H9 (cell line): ENCODE data around the gene RNF125. TPM values are rescaled to one million over a fixed set of nuclear protein-coding genes. Genes with fewer than 3 reads are reported as not detected.

Experiments used
- DNase-seq: peaks from one replicate; pipeline ENCODE4 v3.0.0-alpha.2; 2017
- H2AFZ ChIP-seq: one replicate; pipeline ENCODE4 v1.6.1; 2013; ENCODE audit warnings: mild to moderate bottlenecking, low read length, control low read depth, moderate library complexity
- H2AK5ac ChIP-seq: 2 replicates; pipeline ENCODE4 v1.6.1; 2013; ENCODE audit warnings: low read length, control low read depth, mixed read lengths; ENCODE audit not compliant: insufficient read length
- H2BK120ac ChIP-seq: one replicate; pipeline ENCODE4 v1.6.1; 2013; ENCODE audit warnings: low read depth, mild to moderate bottlenecking, low read length, control low read depth, inconsistent platforms; ENCODE audit not compliant: poor library complexity, severe bottlenecking
- H2BK12ac ChIP-seq: 2 replicates; pipeline ENCODE4 v1.6.1; 2013; ENCODE audit warnings: low read length, control low read depth, mixed read lengths, low read depth; ENCODE audit not compliant: insufficient read length
- H2BK15ac ChIP-seq: 2 replicates; pipeline ENCODE4 v1.6.1; 2013; ENCODE audit warnings: low read depth, low read length, control low read depth
- H2BK20ac ChIP-seq: one replicate; pipeline ENCODE4 v1.6.1; 2013; ENCODE audit warnings: low read depth, mild to moderate bottlenecking, low read length, control low read depth, inconsistent platforms; ENCODE audit not compliant: poor library complexity, severe bottlenecking
- H2BK5ac ChIP-seq: 2 replicates; pipeline ENCODE4 v1.6.1; 2013; ENCODE audit warnings: low read length, control low read depth, mixed read lengths; ENCODE audit not compliant: insufficient read length
- H3K14ac ChIP-seq: 2 replicates; pipeline ENCODE4 v1.6.1; 2013; ENCODE audit warnings: low read length, control low read depth; ENCODE audit not compliant: insufficient read depth
- H3K18ac ChIP-seq: 2 replicates; pipeline ENCODE4 v1.6.1; 2013; ENCODE audit warnings: low read depth, mild to moderate bottlenecking, mixed read lengths, low read length, control low read depth; ENCODE audit not compliant: insufficient read length
- H3K23ac ChIP-seq: 2 replicates; pipeline ENCODE4 v1.6.1; 2013; ENCODE audit warnings: low read length, control low read depth, mixed read lengths, low read depth; ENCODE audit not compliant: insufficient read length
- H3K23me2 ChIP-seq: 2 replicates; pipeline ENCODE4 v1.6.1; 2013; ENCODE audit warnings: low read depth, mild to moderate bottlenecking, mixed read lengths, low read length, control low read depth; ENCODE audit not compliant: insufficient read length, poor library complexity, severe bottlenecking
- H3K27ac ChIP-seq: 2 replicates; pipeline ENCODE4 v1.5.1; 2013; ENCODE audit warnings: low read length, control low read depth, mixed read lengths, low read depth; ENCODE audit not compliant: insufficient read length
- H3K27me3 ChIP-seq: 2 replicates; pipeline ENCODE4 v1.6.1; 2013; ENCODE audit warnings: low read length, control low read depth, inconsistent platforms; ENCODE audit not compliant: insufficient read depth
- H3K4ac ChIP-seq: 2 replicates; pipeline ENCODE4 v1.6.1; 2013; ENCODE audit warnings: low read depth, mild to moderate bottlenecking, control low read depth, inconsistent platforms, low read length, moderate library complexity
- H3K4me1 ChIP-seq: 2 replicates; pipeline ENCODE4 v1.6.1; 2013; ENCODE audit warnings: low read length, control low read depth, inconsistent platforms; ENCODE audit not compliant: insufficient read depth
- H3K4me2 ChIP-seq: 2 replicates; pipeline ENCODE4 v1.6.1; 2013; ENCODE audit warnings: low read length, control low read depth, mixed read lengths; ENCODE audit not compliant: insufficient read length, insufficient read depth
- H3K56ac ChIP-seq: 2 replicates; pipeline ENCODE4 v1.6.1; 2013; ENCODE audit warnings: low read depth, mild to moderate bottlenecking, mixed read lengths, low read length, control low read depth; ENCODE audit not compliant: insufficient read length
- H3K79me1 ChIP-seq: 2 replicates; pipeline ENCODE4 v1.6.1; 2013; ENCODE audit warnings: low read depth, mild to moderate bottlenecking, moderate library complexity, low read length, control low read depth, inconsistent platforms; ENCODE audit not compliant: insufficient read depth, poor library complexity, severe bottlenecking
- H3K79me2 ChIP-seq: 2 replicates; pipeline ENCODE4 v1.6.1; 2013; ENCODE audit warnings: low read length, control low read depth, inconsistent platforms; ENCODE audit not compliant: insufficient read depth
- H3K9ac ChIP-seq: 2 replicates; pipeline ENCODE4 v1.6.1; 2013; ENCODE audit warnings: low read length, control low read depth, mixed read lengths; ENCODE audit not compliant: insufficient read length; ENCODE audit errors: extremely low read depth
- H3K9me3 ChIP-seq: one replicate; pipeline ENCODE4 v1.6.1; 2013; ENCODE audit warnings: low read depth, low read length, inconsistent platforms; ENCODE audit not compliant: control insufficient read depth
- H3T11ph ChIP-seq: one replicate; pipeline ENCODE4 v1.6.1; 2013; ENCODE audit warnings: mild to moderate bottlenecking, low read length, control low read depth, inconsistent platforms
- H4K20me1 ChIP-seq: one replicate; pipeline ENCODE4 v1.6.1; 2013; ENCODE audit not compliant: control insufficient read depth, insufficient read length, insufficient read depth
- H4K5ac ChIP-seq: 2 replicates; pipeline ENCODE4 v1.6.1; 2013; ENCODE audit warnings: low read depth, mild to moderate bottlenecking, mixed read lengths, low read length, control low read depth; ENCODE audit not compliant: insufficient read length
- H4K8ac ChIP-seq: replicated peaks from 2 replicates; pipeline ENCODE4 v1.6.1; 2013; ENCODE audit warnings: low read length, control low read depth, mixed read lengths, low read depth; ENCODE audit not compliant: insufficient read length
- H4K91ac ChIP-seq: 2 replicates; pipeline ENCODE4 v1.6.1; 2013; ENCODE audit warnings: low read depth, mild to moderate bottlenecking, moderate library complexity, mixed read lengths, low read length, control low read depth; ENCODE audit not compliant: insufficient read length
- H3K27ac Mint-ChIP-seq, 3 experiments: 2 replicates in 2 of 3; 3 replicates in 1 of 3; pipeline ENCODE4 v1.8.0; 2020 to 2021; ENCODE audit warnings: mixed read lengths in 3 of 3, mild to moderate bottlenecking in 1 of 3, moderate library complexity in 1 of 3
- H3K27me3 Mint-ChIP-seq: 2 replicates; pipeline ENCODE4 v1.8.0; 2021; ENCODE audit warnings: low read depth, mild to moderate bottlenecking, moderate library complexity, mixed read lengths
- H3K36me3 Mint-ChIP-seq, 3 experiments: 2 replicates in 2 of 3; 3 replicates in 1 of 3; pipeline ENCODE4 v1.8.0; 2020 to 2021; ENCODE audit warnings: low read depth in 3 of 3, mixed read lengths in 3 of 3; ENCODE audit not compliant: insufficient read depth in 1 of 3
- H3K4me1 Mint-ChIP-seq, 2 experiments: 2 replicates each; pipeline ENCODE4 v1.8.0; 2020; ENCODE audit warnings: mixed read lengths in 2 of 2
- H3K4me3 Mint-ChIP-seq, 2 experiments: 2 replicates in 1 of 2; 3 replicates in 1 of 2; pipeline ENCODE4 v1.8.0; 2020 to 2021; ENCODE audit warnings: mild to moderate bottlenecking in 2 of 2, mixed read lengths in 2 of 2, moderate library complexity in 1 of 2
- H3K9me3 Mint-ChIP-seq, 2 experiments: 2 replicates in 1 of 2; 3 replicates in 1 of 2; pipeline ENCODE4 v1.8.0; 2020; ENCODE audit warnings: mild to moderate bottlenecking in 2 of 2, mixed read lengths in 2 of 2, moderate library complexity in 1 of 2
- CTCF ChIP-seq: fragments of 200-600 bp; sonication (generic); conservative IDR thresholded peaks from 3 replicates; pipeline ENCODE4 v1.8.0; 2021; ENCODE audit warnings: antibody characterized with exemption, mild to moderate bottlenecking
- WGBS: extraction: QIAGEN DNeasy Blood & Tissue Kit; methylation state at CpG from one replicate; pipeline ENCODE4 v1.1.7; 2013; ENCODE audit warnings: missing lambda C conversion rate, low lambda C conversion rate, mixed read lengths; ENCODE audit not compliant: insufficient read length; ENCODE audit errors: extremely low coverage; 5-methylcytosine and 5-hydroxymethylcytosine counted together
- total RNA-seq: library from RNA; stranded (reverse); gene quantifications from 2 replicates; pipeline ENCODE4 v1.2.1, GENCODE V29; 2021

RNF125 gene
- total RNA-seq, 1 experiment from 2014 or later, result 8.3 TPM

GRCh38 chr18:32011193-32011592 lies 7.4 kb upstream of the RNF125 start:
- DNase-seq, result no peak
- no peak overlapping the region for H3K56ac ChIP-seq
- no peak overlapping the region for H3K4me2 ChIP-seq
- H3K9ac ChIP-seq, result no peak overlapping the region
- H2AK5ac ChIP-seq, result no peak overlapping the region
- H3T11ph ChIP-seq, result no peak overlapping the region
- H3K18ac ChIP-seq, result no peak overlapping the region
- H4K8ac ChIP-seq, result no peak overlapping the region
- no peaks in the 10 kb centered on the region for H3K79me1 ChIP-seq
- H3K9me3 ChIP-seq, result no peaks in the 10 kb centered on the region
- no peak overlapping the region for H2BK12ac ChIP-seq
- H3K23me2 ChIP-seq, result no peaks in the 10 kb centered on the region
- no peaks in the 10 kb centered on the region for H3K79me2 ChIP-seq
- Mint-ChIP-seq H3K27ac (no peak overlapping the region), H3K9me3 (peaks cover 5% of the 10 kb centered on the region in 2 experiments; a peak in 2 of 5 replicates), H3K27me3 (peaks cover 3% of the 10 kb centered on the region; the same call in 1 of the 2 replicates), H3K4me3 (no peak overlapping the region), H3K4me1 (peaks cover 9 to 10% of the 10 kb centered on the region in 2 experiments), H3K36me3 (peaks cover 0 to 6% (median 3%) of the 10 kb centered on the region in 3 experiments; a peak in 3 of 7 replicates)
- H4K91ac ChIP-seq, result no peak overlapping the region
- H3K14ac ChIP-seq, result no peak overlapping the region
- H2BK120ac ChIP-seq, result no peak overlapping the region
- no peak overlapping the region for H2BK20ac ChIP-seq
- no peak overlapping the region for H3K23ac ChIP-seq
- no peak overlapping the region for H3K27ac ChIP-seq
- H2BK5ac ChIP-seq, result no peak overlapping the region
- H4K20me1 ChIP-seq, result no peaks in the 10 kb centered on the region
- no peak for TF ChIP-seq CTCF
- no peak overlapping the region for H4K5ac ChIP-seq
- no peak overlapping the region for H2BK15ac ChIP-seq
- H2AFZ ChIP-seq, result no peak overlapping the region
- WGBS, result no CpG with 5 or more reads among the region's 3 CpGs
- no peaks in the 10 kb centered on the region; the same call in 1 of the 2 replicates for H3K4me1 ChIP-seq
- H3K4ac ChIP-seq, result no peak overlapping the region
- no peaks in the 10 kb centered on the region for H3K27me3 ChIP-seq
